ENCODE measurements around the gene MOG. TPM values are rescaled to one million over a fixed set of nuclear protein-coding genes. Genes with fewer than 3 reads are reported as not detected.

Gene MOG
- polyA plus RNA-seq, 4 donors, result 0.06 TPM; not detected in 3

Other genes with a start within 250 kb of the MOG start
- not detected for gene OR12D1, start 242.2 kb upstream of the MOG start, polyA plus RNA-seq (ENCODE audit: insufficient read length in 4 of 4)
- gene OR10C1, start 217.8 kb upstream of the MOG start, polyA plus RNA-seq (ENCODE audit: insufficient read length in 4 of 4), result not detected
- gene OR11A1, start 200.0 kb upstream of the MOG start, polyA plus RNA-seq (ENCODE audit: insufficient read length in 4 of 4), result not detected
- gene OR2H1, start 199.9 kb upstream of the MOG start, polyA plus RNA-seq (ENCODE audit: insufficient read length in 4 of 4), result not detected
- gene MAS1L, start 169.1 kb upstream of the MOG start, polyA plus RNA-seq (ENCODE audit: insufficient read length in 4 of 4), result not detected
- 1 to 10 TPM in 2 of 4 donors, under 1 TPM in 2; 0.70 to 2.1 (median 1.4) TPM for gene UBD, start 97.4 kb upstream of the MOG start, polyA plus RNA-seq (ENCODE audit: insufficient read length in 4 of 4)
- under 1 TPM in 3 of 4 donors, not detected in 1; 0.12 to 0.17 (median 0.16) TPM for gene OR2H2, start 72.0 kb upstream of the MOG start, polyA plus RNA-seq (ENCODE audit: insufficient read length in 4 of 4)
- gene GABBR1, start 23.9 kb upstream of the MOG start, polyA plus RNA-seq (ENCODE audit: insufficient read length in 4 of 4), result 10 to 100 TPM; 57.5 to 81.1 (median 59.3) TPM
- under 1 TPM in 3 of 4 donors, not detected in 1; 0.14 to 0.19 (median 0.15) TPM for gene ZFP57, start 24.1 kb downstream of the MOG start, polyA plus RNA-seq (ENCODE audit: insufficient read length in 4 of 4)
- gene HLA-F, start 66.3 kb downstream of the MOG start, polyA plus RNA-seq (ENCODE audit: insufficient read length in 4 of 4), result 1 to 10 TPM; 5.4 to 6.7 (median 5.9) TPM
- 10 to 100 TPM in 1 of 4 donors, 1 to 10 TPM in 2, under 1 TPM in 1; 0.53 to 11.2 (median 4.6) TPM for gene HLA-G, start 170.7 kb downstream of the MOG start, polyA plus RNA-seq (ENCODE audit: insufficient read length in 4 of 4)

Data from right renal pelvis (tissue), 4 donors.